Uterus (tissue), 4 donors: Measurements from ENCODE around the gene CALHM1. TPM values are rescaled to one million over a fixed set of nuclear protein-coding genes. Genes with fewer than 3 reads are reported as not detected.

Source experiments
- DNase-seq, 2 donors: peaks; one replicate each; pipeline ENCODE4 v3.0.0-alpha.2; 2019 to 2020
- H3K27ac ChIP-seq, 2 donors: fragments of 200-600 bp; sonication (generic); 1 replicate in 1 of 2; 2 replicates in 1 of 2; pipeline ENCODE4 v1.5.1; 2016 to 2018
- H3K27me3 ChIP-seq, 2 donors: fragments of 200-600 bp; sonication (generic); one replicate each; pipeline ENCODE4 v1.5.1; 2018 to 2019; ENCODE audit warnings: control low read depth in 1 of 2
- H3K36me3 ChIP-seq, 2 donors: fragments of 200-600 bp; sonication (generic); one replicate each; pipeline ENCODE4 v1.5.1; 2019; ENCODE audit warnings: control low read depth in 1 of 2
- H3K4me1 ChIP-seq, 2 donors: fragments of 200-600 bp; sonication (generic); one replicate each; pipeline ENCODE4 v1.5.1; 2018 to 2019; ENCODE audit warnings: control low read depth in 1 of 2
- H3K4me3 ChIP-seq, 2 donors: fragments of 200-600 bp; sonication (generic); 1 replicate in 1 of 2; 2 replicates in 1 of 2; pipeline ENCODE4 v1.5.1; 2018 to 2019; ENCODE audit warnings: mild to moderate bottlenecking in 1 of 2
- H3K9me3 ChIP-seq, 2 donors: fragments of 200-600 bp; sonication (generic); one replicate each; pipeline ENCODE4 v1.5.1; 2019; ENCODE audit warnings: control low read depth in 1 of 2
- POLR2A ChIP-seq, 2 donors: fragments of 450-650 bp; IDR thresholded peaks; one replicate each; pipeline ENCODE4 v1.6.1; 2016; ENCODE audit warnings: antibody characterized with exemption in 2 of 2, mild to moderate bottlenecking in 1 of 2, moderate library complexity in 1 of 2
- intact Hi-C: fragments of 100-400 bp; cut with DNase I; formaldehyde crosslinking; loops from one replicate; pipeline ENCODE4 v1.15.1; 2023; ENCODE audit warnings: low total_unique reads
- total RNA-seq, 4 donors: library from RNA; depleted of rRNA in 3 of 4; stranded (reverse); fragments of >200 nt in 3 of 4; gene quantifications; one replicate each; pipeline versions ENCODE4 v1.1.0 to v1.2.4, GENCODE V29; 2014 to 2023
- TF ChIP-seq, protein P1 (sequence below), 4 experiments: fragments of 200-600 bp in 2 of 4; fragments of 450-650 bp in 2 of 4; sonication (generic) in 2 of 4; IDR thresholded peaks; one replicate each; pipeline ENCODE4 v1.5.1; 2016 to 2019; ENCODE audit warnings: antibody characterized with exemption in 4 of 4, mild to moderate bottlenecking in 2 of 4, moderate library complexity in 1 of 4
- donor health status: DM: yes; HTN: yes; CAD: no.

CALHM1 gene
- total RNA-seq, 4 donors from 2014 or later, result not detected

GRCh38 chr10:103454026-103454425, 4.7 kb downstream of the CALHM1 start:
- H3K9me3 ChIP-seq, result no peaks in the 10 kb centered on the region
- H3K36me3 ChIP-seq, result no peaks in the 10 kb centered on the region
- H3K27ac ChIP-seq, result peak overlapping the region; percentile 91 to 94
- intact Hi-C loops, result no loop called here
- peaks cover 0 to 14% of the 10 kb centered on the region in 2 donors for H3K4me1 ChIP-seq
- no peak for DNase-seq
- no peak overlapping the region for H3K4me3 ChIP-seq
- no peak for TF ChIP-seq POLR2A (IDR thresholded peaks at IDR 0.05)
- TF ChIP-seq, protein P1, sequence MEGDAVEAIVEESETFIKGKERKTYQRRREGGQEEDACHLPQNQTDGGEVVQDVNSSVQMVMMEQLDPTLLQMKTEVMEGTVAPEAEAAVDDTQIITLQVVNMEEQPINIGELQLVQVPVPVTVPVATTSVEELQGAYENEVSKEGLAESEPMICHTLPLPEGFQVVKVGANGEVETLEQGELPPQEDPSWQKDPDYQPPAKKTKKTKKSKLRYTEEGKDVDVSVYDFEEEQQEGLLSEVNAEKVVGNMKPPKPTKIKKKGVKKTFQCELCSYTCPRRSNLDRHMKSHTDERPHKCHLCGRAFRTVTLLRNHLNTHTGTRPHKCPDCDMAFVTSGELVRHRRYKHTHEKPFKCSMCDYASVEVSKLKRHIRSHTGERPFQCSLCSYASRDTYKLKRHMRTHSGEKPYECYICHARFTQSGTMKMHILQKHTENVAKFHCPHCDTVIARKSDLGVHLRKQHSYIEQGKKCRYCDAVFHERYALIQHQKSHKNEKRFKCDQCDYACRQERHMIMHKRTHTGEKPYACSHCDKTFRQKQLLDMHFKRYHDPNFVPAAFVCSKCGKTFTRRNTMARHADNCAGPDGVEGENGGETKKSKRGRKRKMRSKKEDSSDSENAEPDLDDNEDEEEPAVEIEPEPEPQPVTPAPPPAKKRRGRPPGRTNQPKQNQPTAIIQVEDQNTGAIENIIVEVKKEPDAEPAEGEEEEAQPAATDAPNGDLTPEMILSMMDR (IDR thresholded peaks at IDR 0.05), result no peak
- no peaks in the 10 kb centered on the region for H3K27me3 ChIP-seq

DNA sequence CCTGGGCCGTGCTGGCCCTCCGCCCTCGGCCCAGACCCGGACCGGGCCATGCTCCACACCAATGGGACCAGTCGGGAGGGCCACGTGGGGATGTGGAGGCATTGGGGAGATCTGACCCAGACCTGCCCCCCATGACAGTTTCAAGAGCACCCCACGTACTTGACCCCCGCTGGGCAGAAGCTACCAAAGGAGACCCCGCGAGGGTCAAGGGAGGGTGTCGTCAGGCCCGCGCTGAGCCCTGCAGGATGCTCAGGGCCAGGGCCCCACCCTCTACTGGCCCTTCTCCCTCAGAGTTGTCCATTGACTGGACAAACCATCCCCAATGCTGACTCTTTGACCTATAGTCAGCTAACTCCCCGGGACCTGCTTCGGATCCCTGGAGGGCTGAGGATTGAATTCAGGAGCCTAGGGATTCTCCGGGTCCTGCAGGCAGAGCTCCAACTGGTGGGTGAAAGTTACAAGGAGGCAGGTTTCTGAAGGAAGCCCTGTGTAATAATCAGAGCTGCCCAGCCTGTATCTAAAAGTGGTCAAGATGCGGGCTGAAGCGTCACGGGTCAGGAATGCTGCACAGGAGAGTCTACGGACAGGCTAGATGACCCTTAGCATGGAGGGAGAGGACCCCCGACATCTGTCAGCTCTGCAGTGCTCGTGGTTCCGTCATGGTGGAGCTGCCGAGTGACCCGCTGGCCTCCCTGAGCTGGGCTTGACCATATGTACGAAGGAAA, 6.0 kb downstream of the CALHM1 start:
- Histone ChIP-seq H3K4me1 (peaks cover 5 to 27% of the 10 kb centered on the region in 2 donors), H3K27ac (peak overlapping the region; percentile 91 to 94), H3K36me3 (no peaks in the 10 kb centered on the region), H3K27me3 (no peaks in the 10 kb centered on the region), H3K9me3 (no peaks in the 10 kb centered on the region), H3K4me3 (peak overlapping the region; percentile 54 to 82)
- TF ChIP-seq POLR2A (IDR thresholded peaks at IDR 0.05), result no peak
- TF ChIP-seq, protein P1 (IDR thresholded peaks at IDR 0.05), result no peak
- no peak for DNase-seq
- intact Hi-C loops, result no loop called here

- Histone ChIP-seq H3K9me3 (no peaks in the 10 kb centered on the region), H3K4me3 (peak within 1 kb of the TSS; percentile 54 to 82), H3K27ac (peak within 1 kb of the TSS; percentile 91 to 94), H3K27me3 (no peaks in the 10 kb centered on the region), H3K36me3 (no peaks in the 10 kb centered on the region), H3K4me1 (peaks cover 7 to 34% of the 10 kb centered on the region in 2 donors)
- DNase-seq, result peak; percentile 76
- intact Hi-C loops, result no loop called here
- TF ChIP-seq, protein P1 (IDR thresholded peaks at IDR 0.05), result no peak
- TF ChIP-seq POLR2A (IDR thresholded peaks at IDR 0.05), result peak in 1 of 2 donors; percentile 52
These were observed 6.7 kb downstream of the CALHM1 start, which contains the start of gene CALHM2 for GRCh38 chr10:103451831-103452505. TSS of gene CALHM2 (minus strand) at chr10:103452370. CDS start at chr10:103449941, 2,429 bp downstream.

GRCh38 chr10:103451091-103451813, 7.4 kb downstream of the CALHM1 start:
- intact Hi-C loops, result no loop called here
- Histone ChIP-seq H3K4me3 (peak overlapping the region; percentile 54 to 82), H3K27ac (peak overlapping the region; percentile 91 to 94), H3K36me3 (no peaks in the 10 kb centered on the region), H3K4me1 (peaks cover 7 to 42% of the 10 kb centered on the region in 2 donors), H3K27me3 (no peaks in the 10 kb centered on the region), H3K9me3 (no peaks in the 10 kb centered on the region)
- DNase-seq, result peak; percentile 78 to 79
- TF ChIP-seq, protein P1 (IDR thresholded peaks at IDR 0.05), result no peak
- TF ChIP-seq POLR2A (IDR thresholded peaks at IDR 0.05), result peak in 1 of 2 donors; percentile 37
